ENCODE results near the gene CHKB.

Gene CHKB

DNA sequence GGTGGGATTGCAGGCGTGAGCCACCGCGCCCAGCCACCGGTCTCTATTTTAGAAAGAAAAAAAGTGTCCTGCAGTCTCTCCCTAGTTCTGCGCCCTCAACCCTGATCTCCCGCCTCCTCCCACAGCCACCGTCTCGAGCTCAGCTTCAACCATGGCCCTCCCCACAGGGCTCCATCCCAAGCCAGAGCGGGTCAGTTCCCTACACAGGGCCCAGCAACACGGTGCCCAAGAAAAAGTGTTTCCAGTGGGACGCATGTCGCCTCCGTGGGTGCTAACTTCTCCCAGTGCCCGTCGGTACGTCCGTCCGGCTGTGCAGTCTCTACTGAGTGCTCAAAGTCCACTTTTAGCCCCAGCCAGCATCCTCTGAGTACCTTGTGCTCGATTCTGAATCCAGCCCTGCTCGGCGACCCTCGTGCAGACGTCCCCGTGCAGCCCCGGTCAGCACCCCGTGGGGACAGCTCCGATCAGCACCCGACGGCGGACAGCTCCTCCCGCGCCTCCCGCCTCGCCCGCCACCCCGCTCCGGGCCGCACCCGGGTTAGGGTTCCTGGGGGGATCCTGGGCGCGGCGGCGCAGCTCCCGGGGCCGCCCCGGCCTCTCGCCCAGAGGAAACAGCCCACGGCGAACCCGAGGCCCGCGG, 17.3 kb upstream of the CHKB start:
- peak in 1 of 2 experiments; percentile 41 for DNase-seq (ENCODE audit: low read depth in 2 of 2)

DNA sequence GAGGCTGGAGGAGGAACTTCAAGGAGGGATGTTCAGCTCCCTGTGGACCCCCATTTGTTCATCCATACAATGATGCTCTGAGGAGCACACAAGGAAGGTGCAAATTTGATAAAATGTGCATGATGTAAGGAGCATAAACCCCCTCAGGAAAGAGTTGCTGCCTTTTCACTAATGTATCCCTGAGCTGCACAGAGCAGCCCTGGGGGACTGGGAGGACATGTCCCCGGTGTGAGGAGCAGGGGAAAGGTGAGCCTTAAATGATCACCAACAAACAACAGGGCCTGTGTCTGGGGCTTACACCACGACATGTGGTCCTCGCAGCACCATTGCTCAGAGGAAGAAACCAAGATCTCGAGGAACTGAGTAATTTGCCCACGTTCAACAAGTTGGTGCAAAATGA, 14.4 kb upstream of the CHKB start:
- no peak for DNase-seq (ENCODE audit: low read depth in 2 of 2)

- DNase-seq (ENCODE audit: low read depth in 2 of 2), result no peak
Measured at GRCh38 chr22:50595189-50595588, 12.5 kb upstream of the CHKB start.

DNA sequence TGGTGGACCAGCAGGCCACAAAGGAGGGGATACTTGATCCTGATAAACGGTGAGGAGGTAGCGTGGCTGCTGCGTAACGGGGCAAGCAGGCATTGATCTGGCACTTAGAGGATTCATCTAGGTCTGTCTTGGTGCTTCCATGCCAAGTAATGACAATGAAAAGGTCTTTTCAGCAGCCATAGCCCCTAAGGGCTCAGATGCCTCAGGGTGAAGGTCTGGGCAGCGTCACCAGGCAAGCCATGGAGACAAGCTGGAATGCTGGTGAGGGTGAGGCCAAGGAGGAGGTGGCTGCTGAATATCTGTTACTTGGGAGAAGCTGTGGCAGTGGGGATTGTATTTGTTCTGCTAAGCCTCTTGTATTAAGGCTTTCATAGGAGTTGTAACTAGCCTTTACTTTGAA, 4.8 kb upstream of the CHKB start:
- no peak for DNase-seq (ENCODE audit: low read depth in 2 of 2)

DNA sequence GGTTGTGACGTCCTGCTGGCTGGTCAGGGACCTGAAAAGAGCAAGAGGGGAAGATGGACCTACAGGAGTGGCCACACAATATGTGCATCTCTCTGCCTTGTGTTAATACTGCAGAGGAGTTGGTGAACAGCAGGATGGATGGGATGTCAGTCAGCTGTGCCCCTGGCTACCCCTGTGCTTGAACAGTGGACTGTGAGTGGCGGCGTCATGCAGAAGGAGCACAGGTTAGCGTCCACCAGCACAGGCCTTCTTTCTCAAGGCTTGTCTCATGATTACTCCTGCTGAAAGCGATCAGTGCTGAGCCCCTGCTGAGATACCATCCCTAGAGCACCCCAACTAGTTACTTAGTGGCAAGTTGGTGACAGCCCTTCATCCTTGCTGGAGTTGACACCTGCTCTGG, 3.8 kb upstream of the CHKB start:
- no peak for DNase-seq (ENCODE audit: low read depth in 2 of 2)

DNA sequence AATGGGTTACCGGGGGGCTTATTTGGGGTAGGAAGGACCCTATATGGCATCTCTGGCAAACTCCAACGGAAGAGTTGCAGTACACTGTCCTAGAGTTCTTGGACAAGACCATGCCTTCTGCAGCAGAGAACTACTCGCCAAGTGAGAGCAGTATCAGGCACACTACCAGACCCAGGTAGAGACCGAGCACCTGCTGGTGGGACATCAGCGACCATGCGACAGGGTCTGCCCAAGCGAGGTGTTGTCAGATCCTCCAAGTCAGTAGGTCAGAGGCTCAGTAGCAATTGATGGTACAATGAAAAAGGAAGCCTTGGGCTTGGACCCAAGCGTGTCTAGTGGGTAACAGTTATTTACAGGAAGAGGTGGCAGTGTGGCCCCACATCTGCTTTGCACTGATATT, 3.1 kb upstream of the CHKB start:
- DNase-seq (ENCODE audit: low read depth in 2 of 2), result no peak

GRCh38 chr22:50585238-50585637, 2.6 kb upstream of the CHKB start:
- no peak for DNase-seq (ENCODE audit: low read depth in 2 of 2)

GRCh38 chr22:50584106-50585096, 1.8 kb upstream of the CHKB start:
- no peak for DNase-seq (ENCODE audit: low read depth in 2 of 2)

DNA sequence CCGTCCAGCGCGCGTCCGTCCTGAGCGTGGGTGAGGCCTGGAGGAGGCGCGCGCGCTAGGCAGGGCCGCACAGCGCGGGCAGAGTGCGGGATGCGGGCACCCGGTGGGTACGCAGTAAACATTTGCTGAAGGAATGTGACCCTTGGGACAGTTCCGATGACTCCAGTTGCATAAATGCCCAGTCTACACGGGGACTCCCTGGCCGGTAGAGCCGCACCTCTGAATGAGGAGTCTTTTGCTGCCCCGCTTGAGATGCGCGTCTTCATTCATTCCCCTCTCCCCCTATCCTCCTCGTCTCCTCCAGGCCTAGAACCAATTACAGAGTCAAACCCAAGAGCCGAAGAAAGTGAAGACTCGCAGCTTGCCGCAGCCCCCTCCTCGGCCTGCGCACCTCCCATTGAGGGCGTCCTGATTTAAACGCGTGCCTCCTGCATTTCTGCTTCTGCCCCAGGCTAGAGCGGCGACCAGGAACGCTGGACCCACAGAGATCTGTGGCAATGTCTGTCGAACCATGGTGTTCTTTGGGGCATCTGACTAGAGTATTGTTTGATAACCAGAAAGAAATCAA, 729 bp upstream of the CHKB start:
- no peak for DNase-seq (ENCODE audit: low read depth in 2 of 2)

DNA sequence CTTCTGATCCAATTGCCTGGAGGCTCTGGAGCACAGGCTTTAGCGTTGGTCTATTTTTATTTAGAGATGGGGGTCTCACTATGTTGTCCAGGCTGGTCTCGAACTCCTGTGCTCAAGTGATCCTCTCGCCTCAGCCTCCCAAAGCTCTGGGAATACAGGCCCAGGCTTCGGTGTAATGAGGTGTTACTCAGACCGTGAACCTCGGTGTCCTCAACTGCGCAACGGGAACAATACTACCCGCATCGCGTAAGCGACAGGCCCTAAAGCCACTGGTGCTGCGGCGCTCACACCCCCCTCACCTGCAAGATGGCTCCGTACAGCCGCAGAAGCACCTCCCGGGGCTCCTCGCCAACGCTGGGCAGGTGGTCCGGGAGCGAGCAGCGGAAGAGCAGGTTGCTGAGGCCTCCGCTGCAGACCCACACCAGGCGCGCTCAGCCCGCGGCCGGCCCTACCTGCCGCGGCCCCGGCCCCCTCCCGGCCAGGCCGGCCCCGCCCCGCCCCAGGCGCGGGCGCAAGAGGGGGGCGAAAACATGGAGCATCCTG, 628 bp downstream of the CHKB start:
- DNase-seq (ENCODE audit: low read depth in 2 of 2), result no peak

- no peak for DNase-seq (ENCODE audit: low read depth in 2 of 2)
Measured at GRCh38 chr22:50581031-50581949, 1.4 kb downstream of the CHKB start.

DNA sequence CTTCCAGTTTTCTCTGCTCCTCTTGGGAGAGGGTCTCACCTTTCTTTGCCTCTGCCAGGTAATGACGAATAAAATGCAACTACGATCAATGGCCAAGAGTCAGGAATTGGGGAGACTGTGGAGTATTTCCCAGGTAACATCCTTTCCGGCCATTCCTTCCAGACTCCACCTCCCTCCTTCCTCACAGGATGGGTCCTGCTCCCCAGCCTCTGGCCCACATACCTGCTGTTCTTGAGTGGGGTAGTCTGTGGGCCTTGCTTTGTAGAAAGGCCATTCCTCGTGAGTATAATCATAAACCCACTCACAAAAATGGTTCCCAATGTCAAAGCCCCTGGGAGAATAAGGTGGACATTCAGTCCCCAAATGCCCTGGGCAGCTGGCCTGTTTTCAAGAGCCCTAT, 2.9 kb downstream of the CHKB start:
- no peak for DNase-seq (ENCODE audit: low read depth in 2 of 2)

DNA sequence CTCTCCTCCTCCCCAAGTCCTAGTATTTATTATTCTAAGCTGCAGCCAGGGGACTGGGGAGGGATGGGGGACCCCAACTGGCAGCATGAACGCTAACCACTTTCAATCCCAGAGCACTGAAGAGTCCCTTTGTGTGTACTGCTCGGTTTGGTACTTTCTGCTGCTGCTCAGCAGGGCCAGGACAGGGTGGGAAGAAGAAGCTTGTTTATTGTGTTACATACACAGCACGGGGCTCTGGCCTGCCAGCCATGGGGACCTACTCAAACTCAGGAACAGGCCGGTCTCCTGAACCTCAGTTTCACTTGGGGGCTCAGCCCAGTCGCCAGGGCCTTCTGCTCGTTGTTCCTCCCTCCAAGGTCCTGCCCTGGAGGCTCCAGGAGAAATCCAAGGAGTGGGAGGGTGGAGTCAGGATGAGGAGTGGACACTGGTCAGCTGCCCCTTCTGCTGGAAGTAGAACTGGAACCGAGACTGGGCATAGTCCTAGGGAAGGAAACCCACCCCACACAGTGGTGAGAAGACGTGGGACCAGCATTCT, 3.8 kb downstream of the CHKB start:
- DNase-seq (ENCODE audit: low read depth in 2 of 2), result no peak

DNA sequence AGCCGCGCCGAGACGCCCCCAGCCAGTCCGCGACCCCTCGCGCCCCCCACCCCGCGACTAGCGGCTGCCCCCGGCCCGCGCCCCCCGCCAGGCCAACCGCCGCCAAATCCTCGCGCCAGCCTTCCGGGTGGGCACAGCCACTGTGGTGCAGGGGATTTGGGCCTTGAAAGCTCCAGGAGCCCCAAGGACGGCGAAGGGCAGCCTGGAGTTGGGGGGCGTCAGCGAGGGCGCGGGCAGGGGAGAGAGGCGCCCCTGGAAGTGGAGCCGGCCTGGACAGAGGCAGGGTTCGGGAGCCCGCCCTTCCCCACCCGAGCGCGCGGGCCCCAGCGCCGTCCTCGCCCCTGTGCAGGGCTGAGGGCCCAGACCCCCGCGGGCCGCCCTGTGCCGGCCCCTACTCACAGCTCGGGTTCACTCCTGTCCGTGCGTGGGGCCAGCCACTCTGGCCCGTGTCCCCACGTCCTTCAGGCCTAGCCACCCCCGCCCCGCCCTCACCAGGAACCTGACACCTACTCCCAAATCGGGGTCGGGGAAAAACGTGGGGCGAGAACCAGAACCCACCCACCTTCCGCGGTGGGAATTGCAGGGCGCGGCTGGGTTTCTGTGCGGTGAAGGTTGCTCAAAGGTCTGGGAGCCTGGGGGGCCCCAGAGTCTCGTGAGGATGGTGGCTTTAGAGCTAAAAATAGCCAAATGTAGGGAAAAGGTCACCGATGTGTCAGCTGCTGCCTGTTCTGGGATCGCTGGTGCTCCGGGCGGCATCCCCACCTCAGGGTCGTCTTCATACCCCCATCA, 4.5 kb downstream of the CHKB start, which contains the start of gene CPT1B:
Gene CPT1B, minus strand, starts transcription at position 441 of the 789 bp plus-strand sequence. CDS start 512 bp downstream, outside the sequence.
- DNase-seq (ENCODE audit: low read depth in 2 of 2), result no peak

- no peak for DNase-seq (ENCODE audit: low read depth in 2 of 2)
Measured at GRCh38 chr22:50577697-50577986, 5.0 kb downstream of the CHKB start.

DNA sequence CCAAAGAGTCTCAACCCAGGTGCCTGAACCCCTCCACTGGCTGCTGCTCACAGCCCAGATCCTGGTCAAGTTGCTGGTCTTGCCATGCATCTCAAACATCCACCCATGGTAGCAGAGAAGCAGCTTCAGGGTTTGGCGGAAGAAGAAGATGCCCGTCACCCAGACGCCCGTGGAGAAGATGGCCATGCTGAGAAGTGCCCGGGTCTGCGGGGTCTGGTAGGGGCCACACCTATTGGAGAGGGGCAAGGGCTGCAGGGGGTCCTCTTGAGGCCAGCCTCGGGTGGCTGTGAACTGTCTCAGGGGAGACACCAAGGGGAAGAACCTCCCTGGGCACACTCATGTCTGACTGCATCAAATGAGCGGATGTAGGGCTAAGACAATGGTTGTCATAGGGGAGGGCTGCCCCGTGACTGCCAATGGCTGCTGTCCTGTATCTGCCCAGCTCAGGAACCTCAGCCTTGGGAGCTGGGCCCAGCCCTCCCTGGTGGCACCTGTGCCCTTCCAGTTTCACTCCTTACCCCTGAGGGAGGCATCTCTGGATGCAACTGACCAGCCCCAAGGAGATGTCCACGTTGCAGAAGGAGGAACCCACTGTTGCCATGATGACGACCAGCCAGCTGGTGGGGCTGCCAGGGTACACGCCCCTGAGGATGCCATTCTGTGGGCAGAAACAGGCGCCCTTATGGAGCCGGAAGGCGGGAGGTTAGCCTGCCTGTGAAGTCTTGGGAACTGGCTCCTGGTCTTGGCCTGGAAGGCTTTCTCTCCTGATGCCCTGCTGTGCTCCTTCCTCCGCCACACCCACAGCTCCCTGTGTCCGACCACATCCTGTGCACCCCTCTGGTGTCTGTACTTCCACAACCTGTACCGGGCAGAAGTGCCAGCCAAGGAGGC, 5.6 kb downstream of the CHKB start:
- DNase-seq (ENCODE audit: low read depth in 2 of 2), result no peak

- no peak for DNase-seq (ENCODE audit: low read depth in 2 of 2)
Measured at GRCh38 chr22:50576070-50576469, 6.6 kb downstream of the CHKB start.

- DNase-seq (ENCODE audit: low read depth in 2 of 2), result no peak
Measured at GRCh38 chr22:50575426-50575941, 7.2 kb downstream of the CHKB start.

DNA sequence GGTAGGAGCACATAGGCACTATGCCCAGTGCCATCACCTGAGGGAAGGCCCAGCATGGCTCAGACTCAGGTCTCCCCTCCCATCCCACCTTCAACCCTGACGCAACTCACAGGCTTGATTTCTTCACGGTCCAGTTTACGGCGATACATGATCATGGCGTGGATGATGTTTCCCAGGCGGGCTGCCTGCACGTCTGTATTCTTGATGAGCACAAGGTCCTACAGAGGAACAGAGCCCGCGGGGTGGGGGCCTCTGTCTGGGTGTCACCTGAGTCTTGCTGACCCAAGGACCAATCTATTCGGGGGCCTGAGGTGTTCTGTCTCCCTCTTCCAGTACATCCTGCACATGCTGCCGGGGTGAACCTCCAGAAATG, 8.3 kb downstream of the CHKB start:
- DNase-seq (ENCODE audit: low read depth in 2 of 2), result no peak

Measured in stimulated activated CD4-positive, alpha-beta T cell treated with anti-CD3 and anti-CD28 coated beads, Interleukin-12 subunit alpha, Interleukin-12 subunit beta, amount 100 ng/mL, for 24 hours (primary cell).